Measurements from ENCODE around the gene TMPRSS13. TPM values are rescaled to one million over a fixed set of nuclear protein-coding genes. Genes with fewer than 3 reads are reported as not detected.

The TMPRSS13 gene
- total RNA-seq, 2 donors from 2014 or later, result 0.46 to 0.87 TPM

DNA sequence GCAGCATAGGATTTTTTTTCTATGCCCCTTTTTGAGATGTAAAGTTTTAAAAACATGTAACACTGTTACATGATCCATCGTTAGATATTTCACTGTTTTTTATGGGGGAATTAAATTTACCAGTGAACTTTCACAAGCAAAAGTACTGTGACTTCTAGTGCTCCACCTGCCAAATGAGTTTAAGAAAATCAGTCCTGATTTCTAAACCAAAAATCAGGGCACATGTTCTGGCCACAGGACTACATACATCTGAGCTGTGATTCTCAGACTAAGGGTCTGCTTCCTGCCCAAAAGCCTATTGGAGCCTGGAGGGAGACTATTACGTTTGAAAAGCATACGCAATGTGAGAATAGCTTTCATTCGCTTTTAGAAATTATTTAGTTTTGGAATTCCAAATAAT lies 22.5 kb downstream of the TMPRSS13 start:
- intact Hi-C loops (cut with DNase I, micrococcal nuclease), result loop anchor here in 1 of 2 donors (10.0 kb wide), 1 partner anchor 62 kb away; no protein-coding TSS in a partner anchor
- DNase-seq (no peak), ATAC-seq (no peak)

DNA sequence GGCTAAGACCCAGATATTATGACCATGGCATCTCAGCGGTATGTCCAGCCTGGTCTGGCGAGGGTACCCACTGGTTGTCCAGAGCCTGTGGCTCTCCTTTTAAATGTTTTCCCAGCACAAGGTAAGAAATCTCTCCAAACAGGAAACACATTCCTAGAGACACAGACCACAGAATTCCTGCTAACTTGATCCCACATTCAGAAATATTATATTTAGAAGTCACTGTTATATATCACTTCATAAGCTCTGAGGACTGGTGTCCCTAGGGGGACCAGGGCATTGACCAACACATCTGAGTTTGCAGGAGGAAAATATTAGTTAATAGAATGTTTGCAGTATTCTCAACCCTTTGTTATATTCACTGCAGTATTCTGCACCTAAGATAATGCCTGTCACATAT lies 23.1 kb downstream of the TMPRSS13 start:
- intact Hi-C loops (cut with DNase I, micrococcal nuclease), result loop anchor here in 1 of 2 donors (10.0 kb wide), 1 partner anchor 61 kb away; no protein-coding TSS in a partner anchor
- ATAC-seq, result no peak
- DNase-seq, result no peak

DNA sequence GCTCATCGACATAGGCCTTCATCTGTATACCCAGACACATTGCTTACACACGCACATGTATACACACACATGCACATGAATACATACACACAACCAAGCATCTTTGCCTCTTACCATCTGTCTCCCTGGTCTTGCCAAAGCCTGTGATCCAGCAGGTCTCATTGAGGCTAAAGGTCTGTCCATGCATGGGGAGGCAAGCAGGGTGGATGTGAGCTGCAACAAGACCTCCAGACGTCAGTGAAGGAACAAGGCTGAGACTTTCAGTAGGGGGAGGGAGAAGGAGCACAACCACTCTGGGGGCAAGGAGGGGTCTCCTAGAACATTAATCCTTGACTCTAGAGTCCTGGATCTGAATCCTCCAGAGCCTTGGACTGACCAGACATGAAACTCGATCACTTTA lies 23.7 kb downstream of the TMPRSS13 start:
- no peak for ATAC-seq

DNA sequence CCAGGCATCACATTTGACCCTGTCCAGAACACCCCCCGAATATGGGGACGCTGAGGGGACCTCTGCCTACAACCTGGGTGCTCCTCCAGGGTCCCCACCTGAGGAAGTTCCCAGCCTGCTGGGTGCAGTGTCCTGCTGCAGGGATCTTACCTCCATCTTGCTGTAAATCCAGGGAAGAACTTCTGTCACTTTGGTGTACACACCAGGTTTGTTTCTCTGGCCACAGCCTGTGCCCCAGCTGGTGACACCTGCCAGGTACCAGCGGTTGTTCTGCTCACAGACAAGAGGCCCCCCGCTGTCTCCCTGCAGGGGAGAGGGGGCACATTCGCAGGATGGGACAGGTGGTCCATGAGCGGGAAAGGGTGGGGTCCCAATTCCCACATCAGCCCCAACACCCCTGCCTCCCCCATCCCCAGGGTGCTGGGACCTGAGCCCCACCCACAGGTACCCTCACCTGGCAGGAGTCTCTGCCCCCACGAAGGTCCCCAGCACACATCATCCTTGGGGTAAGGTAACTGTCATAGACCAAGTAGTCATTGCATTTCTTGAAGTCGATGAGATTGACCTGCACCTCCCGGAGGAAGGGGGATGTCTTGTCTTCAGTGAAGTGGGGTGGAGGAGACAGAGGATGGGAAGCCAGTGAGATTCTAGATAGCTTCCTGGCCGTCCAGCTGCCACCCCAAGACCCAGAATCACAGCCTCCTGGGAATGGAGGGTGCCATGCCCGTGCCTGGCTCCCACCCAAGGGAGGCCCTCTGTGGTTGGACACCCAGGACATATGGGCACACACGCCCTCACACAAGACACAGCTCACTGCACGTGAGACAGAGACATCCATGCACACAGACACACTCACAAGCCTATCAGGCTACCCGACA lies 25.5 kb downstream of the TMPRSS13 start:
- ATAC-seq (no peak), DNase-seq (no peak)
- intact Hi-C loops (cut with DNase I, micrococcal nuclease), result loop anchor here in 1 of 2 donors (10.0 kb wide), 1 partner anchor 59 kb away; no protein-coding TSS in a partner anchor

More for the DNA sequence above, 23.7 kb downstream of the TMPRSS13 start:
- no peak for DNase-seq
- intact Hi-C loops (cut with DNase I, micrococcal nuclease), result loop anchor here in 1 of 2 donors (10.0 kb wide), 1 partner anchor 61 kb away; no protein-coding TSS in a partner anchor

DNA sequence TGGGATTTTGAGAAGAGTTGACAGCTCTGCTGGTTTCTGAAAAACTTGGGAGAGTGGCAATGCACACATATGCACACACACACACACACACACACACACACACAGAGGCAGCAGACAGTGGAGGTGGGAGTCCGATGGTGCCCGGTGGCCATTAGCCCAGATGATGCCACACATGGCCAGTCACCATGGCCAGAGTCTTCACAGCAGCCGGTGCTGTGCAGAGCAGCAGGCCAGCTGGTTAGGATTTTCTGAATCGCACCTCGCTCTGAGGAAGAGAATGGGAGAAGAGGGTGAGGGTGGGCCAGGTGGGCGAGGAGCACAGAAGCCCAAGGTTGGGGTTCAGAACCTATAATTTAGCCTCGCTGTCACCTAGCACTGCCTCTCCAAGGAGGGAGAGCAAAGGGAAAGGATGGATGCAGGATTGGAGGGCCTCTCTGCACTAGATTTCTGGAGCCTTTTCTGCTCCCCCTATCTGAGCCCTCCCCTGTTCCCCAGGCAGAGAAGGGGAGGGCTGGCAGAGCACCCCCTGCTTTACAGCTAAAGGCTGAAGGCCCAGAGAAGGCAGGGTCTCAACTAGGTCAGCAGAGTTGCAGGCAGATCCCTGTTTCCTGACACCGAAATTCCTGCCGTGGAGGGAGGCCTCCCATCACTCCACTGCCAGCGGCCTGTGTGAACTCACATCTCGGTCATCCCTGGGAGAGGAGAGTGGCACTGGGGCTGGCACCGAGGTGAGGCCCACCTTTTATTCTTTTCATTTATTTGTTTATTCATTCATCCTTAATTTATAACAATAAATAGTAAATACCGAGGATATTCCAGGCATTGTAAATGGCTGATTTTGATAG lies 27.0 kb downstream of the TMPRSS13 start:
- DNase-seq, result no peak
- intact Hi-C loops (cut with DNase I, micrococcal nuclease), result loop anchor here in 1 of 2 donors (10.0 kb wide), 1 partner anchor 57 kb away; no protein-coding TSS in a partner anchor
- no peak for ATAC-seq

DNA sequence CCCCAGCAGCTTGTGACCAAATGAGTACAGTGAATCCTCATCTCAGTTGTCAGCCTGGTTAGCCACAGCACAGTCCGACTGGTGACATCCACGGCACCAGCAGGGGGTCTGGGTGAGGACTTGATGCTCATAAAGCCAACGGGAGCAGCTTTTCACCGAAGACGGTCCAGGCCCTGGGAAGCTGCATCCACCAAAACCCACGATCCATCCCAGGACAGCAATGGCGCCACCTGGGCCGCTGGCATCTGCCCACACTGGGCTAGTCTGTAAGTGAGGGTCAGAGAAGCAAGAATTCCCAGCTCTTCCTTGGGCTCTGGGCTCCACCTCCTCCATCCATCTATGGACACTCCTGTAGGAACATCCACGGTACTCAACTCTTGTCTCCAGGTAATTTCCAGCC lies 27.6 kb downstream of the TMPRSS13 start:
- ATAC-seq (no peak), DNase-seq (no peak)
- intact Hi-C loops (cut with DNase I, micrococcal nuclease), result loop anchor here in 1 of 2 donors (10.0 kb wide), 1 partner anchor 57 kb away; no protein-coding TSS in a partner anchor

DNA sequence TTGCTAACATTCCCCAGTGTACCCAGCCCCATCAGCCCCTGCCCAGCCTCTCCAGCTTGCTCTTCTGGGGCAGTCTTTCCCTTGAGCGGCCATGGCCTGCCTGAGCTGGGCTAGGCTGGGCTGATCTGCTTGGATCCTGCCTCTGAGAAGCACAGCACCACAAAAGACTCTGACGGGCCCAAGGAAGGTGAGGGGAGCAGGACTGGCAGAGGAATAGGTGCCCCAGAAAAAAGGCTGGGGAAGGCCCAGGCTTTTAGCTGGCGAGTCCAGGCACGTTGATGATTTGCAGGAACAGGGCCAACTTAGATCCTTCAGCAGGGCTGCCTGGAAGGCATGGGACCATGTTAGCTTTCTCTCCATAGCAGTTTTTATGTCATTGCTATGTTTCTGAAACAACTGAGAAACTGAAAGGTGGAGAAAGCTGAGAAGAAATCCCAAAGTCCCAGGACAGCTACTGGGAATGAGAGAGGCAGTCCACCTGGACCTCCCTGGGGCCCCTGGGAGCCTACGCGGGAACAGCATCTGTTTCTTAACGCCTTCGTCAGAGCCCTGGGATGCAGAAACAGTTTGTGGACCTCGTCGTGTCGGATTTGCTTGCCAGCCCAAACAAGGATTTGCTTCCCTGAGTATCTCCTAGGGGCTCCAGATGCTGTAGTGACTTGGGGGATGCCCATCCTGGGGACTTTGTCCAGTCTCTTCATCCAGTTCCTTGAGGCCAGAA lies 28.3 kb downstream of the TMPRSS13 start:
- intact Hi-C loops (cut with DNase I, micrococcal nuclease), result loop anchor here in 1 of 2 donors (10.0 kb wide), 1 partner anchor 56 kb away; no protein-coding TSS in a partner anchor
- no peak for ATAC-seq
- DNase-seq, result no peak

DNA sequence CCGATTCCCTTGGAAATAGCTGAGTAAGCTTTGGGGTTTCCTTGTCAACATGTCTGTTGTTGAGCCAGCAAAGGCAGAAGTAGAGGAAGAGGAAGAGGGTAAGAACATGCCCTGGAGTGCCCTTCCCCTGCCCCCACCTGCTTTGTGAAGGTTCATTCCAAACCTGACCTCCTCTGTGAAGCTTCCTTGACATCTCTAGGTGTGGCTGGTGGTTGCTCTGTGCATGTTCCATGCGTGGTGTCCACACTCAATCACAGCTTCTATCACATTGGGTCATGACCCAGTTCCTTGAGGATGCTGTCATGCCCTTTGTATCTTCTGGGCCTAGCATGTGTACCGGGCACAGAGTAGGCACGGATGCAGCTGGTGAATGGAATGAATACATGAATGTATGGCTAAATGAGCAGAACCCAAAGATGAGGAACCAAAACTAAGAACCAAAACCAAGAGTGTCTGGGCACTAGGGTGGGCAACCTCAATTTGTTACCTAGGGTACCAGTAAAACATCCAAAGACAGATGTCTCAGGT lies 29.0 kb downstream of the TMPRSS13 start:
- no peak for ATAC-seq
- DNase-seq, result no peak
- intact Hi-C loops (cut with DNase I, micrococcal nuclease), result loop anchor here in 1 of 2 donors (10.0 kb wide), 1 partner anchor 55 kb away; no protein-coding TSS in a partner anchor

DNA sequence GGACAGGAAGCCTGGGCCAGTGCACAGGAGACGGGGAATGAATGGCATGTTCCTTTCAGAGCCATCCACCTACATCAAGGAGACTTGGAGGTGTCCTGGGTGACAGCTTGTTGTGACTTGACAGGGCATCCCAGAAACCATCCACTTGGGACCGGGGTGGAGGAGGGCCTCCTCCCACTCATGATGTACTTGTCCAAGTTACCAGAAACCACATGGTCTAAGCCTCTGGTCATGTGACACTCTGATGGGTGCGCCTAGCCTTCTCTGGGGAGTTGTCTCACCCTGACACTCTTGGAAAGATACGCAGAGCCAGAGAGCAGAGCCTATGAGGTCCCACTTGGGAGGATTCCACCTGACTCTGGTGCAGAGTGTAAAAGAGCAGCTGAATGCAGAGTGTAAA lies 31.1 kb downstream of the TMPRSS13 start:
- ATAC-seq, result no peak

DNA sequence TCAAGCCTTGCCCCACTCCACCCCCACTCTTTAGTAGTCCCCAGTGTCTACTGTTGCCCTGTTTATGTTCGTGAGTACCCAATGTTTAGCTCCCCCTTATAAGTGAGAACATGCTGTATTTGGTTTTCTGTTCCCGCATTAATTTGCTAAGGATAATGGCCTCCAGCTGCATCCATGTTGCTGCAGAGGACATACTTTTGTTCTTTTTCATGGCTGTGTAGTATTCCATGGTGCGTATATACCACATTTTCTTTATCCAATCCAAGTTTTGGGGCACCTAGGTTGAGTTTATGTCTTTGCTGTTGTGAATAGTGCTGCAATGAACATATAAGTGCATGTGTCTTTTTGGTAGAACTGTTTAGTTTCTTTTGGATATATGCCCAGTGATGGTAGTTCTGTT lies 36.6 kb downstream of the TMPRSS13 start:
- DNase-seq, result no peak
- ATAC-seq, result no peak

More for the DNA sequence above, 31.1 kb downstream of the TMPRSS13 start:
- intact Hi-C loops (cut with DNase I, micrococcal nuclease), result no loop called here
- no peak for DNase-seq

DNA sequence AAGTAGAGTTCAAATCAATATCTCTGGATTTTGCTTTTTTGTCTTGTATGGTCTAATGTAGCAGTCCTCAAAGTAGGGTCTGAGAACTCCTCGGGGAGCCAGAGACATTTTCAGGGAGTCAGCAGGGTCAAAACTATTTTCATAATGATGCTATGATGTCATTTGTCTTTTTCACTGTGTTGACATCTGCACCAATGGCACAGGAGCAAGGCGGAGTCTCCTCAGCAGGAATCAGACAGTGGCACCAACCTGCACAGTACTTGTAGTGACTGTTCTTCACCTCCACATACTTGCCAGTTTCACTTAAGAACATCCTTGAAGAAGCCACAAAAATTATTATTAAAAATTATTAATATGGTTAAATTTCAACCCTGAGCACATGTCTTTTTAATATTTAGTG lies 37.8 kb downstream of the TMPRSS13 start:
- DNase-seq (no peak), ATAC-seq (no peak)
- intact Hi-C loops (cut with DNase I, micrococcal nuclease), result no loop called here

More for the DNA sequence above, 36.6 kb downstream of the TMPRSS13 start:
- intact Hi-C loops (cut with DNase I, micrococcal nuclease), result no loop called here

DNA sequence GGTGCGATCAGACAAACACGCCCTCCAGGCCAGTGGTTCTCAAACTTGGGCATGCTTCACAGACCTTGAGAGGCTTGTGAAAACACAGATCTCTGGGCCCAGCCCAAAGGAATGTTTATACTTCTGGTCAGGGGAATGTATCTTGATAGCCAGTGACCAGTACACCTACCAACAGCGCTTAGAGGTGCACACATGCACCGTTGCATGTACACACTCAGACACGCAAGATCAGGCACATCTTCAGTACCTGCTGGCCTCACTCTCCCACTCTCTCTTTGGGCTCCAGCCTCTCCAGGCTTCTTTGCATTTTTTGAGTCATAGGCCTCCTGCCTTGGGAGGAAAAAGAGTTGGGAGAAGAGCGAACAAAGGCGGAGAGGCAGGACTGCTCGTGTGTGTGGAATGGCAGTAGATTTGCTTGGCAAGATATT lies 41.0 kb downstream of the TMPRSS13 start:
- DNase-seq (no peak), ATAC-seq (no peak)

DNA sequence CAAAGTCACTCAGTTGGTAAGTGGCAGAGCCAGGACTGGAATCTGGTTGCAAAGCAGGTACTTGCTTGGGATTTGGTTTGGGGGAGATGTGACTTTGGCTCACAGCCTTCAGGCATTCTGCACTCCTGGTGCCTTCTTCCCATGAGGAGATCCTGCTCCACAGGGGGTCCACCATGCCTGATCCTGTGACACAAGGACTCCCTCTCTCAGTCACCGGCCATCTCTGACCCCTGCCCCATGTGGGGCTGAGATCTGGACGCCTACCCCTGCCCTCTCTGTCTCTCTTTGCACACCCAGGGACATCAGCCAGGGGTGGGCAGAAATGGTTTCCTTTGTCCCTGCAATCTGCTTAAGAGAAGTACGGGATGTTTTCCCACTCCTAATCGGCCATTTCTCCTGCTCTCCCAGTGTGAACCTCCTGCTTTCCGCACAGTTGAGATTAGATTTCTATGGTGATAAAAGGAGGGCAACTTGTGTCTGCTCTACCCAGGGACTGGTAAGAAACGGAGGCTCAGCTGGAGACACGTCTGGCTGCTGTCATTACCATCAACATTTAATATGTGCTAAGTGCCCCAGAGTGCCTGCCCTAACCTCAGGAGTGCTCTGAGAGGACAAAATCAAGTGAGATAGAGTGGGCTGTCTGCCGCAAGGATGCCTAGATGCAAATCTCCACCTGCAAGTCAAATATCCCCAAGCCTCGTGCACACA lies 41.6 kb downstream of the TMPRSS13 start:
- ATAC-seq (no peak), DNase-seq (no peak)
- intact Hi-C loops (cut with DNase I, micrococcal nuclease), result no loop called here

More for the DNA sequence above, 41.0 kb downstream of the TMPRSS13 start:
- intact Hi-C loops (cut with DNase I, micrococcal nuclease), result no loop called here

DNA sequence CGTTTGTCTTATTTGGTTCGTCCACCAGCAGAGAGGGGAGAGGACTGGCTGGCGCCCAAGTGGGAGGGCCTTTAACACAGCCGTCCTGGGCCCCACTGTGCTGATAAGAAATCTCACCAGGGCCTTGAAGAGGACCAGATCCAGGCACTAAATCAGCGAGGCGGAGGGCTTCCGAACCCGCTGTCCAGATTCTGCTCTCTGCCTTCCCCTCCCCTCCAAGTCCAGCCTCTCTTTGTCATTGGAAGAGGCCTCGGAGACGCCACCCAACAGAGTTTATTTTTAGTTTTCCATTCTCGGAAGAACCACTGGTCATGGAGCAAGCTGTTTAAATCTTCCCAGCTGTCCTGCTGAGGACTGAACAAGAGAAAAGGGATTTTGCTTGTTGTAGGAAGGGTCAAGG lies 43.4 kb downstream of the TMPRSS13 start:
- DNase-seq (peak; percentile 50 to 65), ATAC-seq (peak; percentile 37)
- intact Hi-C loops (cut with DNase I, micrococcal nuclease), result no loop called here

DNA sequence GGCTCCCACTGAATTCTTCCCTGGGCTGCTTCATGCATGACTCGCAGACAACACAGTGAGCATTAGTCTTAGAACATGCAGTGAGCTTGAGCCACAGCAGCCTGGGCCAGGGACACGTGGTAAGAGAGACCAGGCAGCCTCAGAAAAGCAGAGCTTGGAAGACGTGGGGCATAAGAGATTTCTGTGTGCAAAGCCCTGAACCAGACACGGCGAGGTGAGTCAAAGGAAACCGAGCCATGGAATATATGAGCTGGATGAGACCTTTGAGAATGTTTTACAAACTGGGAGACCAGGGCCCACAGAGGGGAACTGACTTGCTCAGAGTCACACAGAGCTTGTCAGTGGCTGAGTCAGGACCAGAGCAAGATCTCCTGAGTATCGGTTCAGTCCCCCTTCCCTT lies 44.2 kb downstream of the TMPRSS13 start:
- intact Hi-C loops (cut with DNase I, micrococcal nuclease), result no loop called here
- ATAC-seq, result no peak
- no peak for DNase-seq

DNA sequence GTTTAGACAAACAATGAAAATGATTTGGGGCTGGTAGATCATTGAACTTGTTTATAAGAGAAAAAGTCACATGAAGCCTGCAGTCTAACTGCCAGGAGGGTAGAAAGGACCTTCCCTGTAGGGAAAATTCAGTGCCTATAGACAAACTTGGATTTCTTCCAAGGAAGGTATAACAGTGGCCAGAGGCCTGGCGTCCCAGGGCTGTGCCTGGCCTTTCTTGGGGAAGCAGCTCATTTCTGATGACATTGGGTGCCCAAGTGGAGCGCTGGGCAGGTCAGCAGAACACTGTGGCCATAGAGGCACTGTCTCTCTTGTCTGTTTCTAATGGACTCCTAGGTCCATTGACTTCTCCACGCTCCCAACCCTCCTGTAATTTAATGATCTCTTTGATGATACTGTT lies 46.1 kb downstream of the TMPRSS13 start:
- no peak for ATAC-seq
- intact Hi-C loops (cut with DNase I, micrococcal nuclease), result no loop called here

DNA sequence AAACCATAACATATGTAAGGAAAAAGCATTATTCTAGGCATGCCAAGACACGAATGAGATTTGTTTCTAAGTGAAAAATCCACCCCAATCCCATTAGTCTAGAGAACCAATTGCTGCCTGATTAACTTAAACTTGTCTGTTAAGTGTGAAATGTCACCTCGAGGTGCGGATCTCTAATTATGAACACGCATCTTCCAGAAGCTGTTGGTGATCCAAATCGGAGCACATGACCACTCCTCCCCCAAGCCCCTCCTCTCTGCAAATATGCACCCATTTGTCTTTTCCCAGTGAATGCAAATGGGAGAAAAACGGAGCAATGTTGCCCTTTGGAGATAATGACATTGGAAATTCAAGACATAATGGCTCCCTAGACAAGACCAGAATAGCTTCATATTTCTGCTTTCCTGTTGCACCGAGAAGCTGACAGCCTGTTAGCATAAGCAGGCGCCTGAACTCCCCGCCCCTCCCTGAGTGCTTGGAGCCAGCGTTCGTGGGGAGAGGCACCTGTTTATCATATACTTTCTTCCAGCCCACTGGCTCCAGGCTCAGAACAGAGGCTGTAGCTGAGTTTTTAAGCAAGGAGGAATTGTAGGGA lies 46.8 kb downstream of the TMPRSS13 start:
- intact Hi-C loops (cut with DNase I, micrococcal nuclease), result no loop called here
- ATAC-seq (peak; percentile 58), DNase-seq (peak in 1 of 2 donors; percentile 60)

More for the DNA sequence above, 46.1 kb downstream of the TMPRSS13 start:
- no peak for DNase-seq

Data from left colon (tissue), 2 donors.